ENCODE data around the gene MED12.

Gene MED12

GRCh38 chrX:71118032-71118984 lies at the start of gene MED12:
MED12 (plus strand) TSS chrX:71118596; CDS start chrX:71118755, 159 bp downstream.
- peak; percentile 67 for DNase-seq

- no peak for DNase-seq
These were observed 47.9 kb upstream of the MED12 start for GRCh38 chrX:71070531-71070930.

DNA sequence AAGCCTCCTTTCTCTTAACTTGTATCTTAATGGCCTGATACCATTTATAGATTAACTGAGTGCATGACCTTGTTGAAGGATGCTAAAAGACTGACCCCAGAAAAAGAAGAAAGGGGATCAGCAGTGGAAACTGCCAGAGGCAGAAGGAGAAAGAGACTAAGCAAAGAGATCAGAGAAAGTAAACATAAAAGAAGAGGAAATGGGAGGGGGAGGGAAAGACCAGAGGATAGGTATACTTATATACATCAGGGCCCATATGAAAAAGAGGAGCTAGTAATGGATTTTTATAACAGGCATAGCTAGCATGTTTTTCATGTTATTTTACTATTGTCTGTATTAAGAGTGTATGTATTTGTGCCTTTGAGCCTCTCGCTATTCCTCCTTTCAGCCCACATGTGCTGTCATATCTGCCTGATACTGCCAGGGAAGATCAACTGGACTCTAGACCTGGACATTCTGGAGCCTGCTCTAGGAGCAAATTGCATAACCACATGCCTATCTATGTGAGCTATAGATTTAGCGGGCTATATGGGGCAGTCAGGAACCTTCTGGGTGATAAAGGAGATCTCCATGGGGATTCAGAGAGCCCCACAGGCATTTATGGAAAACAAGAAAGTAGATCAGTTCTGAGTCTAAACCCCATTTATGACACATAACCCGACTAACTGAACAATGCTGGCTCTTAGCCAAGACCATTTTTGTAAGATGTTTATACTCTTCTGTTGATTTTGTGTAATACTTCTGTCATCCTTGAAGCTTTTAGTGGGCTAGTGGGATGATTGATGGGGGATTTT lies 36.9 kb upstream of the MED12 start:
- no peak for DNase-seq

DNA sequence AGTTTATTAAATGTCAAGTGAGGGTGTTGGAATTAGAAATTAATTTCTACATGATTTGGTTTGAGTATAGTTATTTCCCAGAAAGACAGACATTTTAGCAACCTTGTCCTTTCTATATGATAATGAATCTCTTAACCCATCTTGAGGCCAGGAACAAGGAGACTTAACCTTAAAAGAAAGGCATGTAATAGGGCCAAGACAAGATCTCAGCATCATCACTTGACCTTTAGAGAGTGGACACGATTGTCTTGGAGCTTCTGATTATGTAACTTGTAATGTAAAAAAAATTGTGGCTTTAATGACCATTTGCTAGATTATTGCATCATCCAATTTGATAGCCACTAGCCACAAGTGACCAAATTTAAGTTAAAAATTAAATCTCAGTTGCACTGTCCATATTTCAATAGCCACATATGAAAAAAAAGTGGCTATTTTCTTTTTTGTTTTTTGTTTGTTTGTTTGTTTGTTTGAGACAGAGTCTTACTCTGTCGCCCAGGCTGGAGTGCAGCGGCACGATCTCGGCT lies 36.2 kb upstream of the MED12 start:
- no peak for DNase-seq

DNA sequence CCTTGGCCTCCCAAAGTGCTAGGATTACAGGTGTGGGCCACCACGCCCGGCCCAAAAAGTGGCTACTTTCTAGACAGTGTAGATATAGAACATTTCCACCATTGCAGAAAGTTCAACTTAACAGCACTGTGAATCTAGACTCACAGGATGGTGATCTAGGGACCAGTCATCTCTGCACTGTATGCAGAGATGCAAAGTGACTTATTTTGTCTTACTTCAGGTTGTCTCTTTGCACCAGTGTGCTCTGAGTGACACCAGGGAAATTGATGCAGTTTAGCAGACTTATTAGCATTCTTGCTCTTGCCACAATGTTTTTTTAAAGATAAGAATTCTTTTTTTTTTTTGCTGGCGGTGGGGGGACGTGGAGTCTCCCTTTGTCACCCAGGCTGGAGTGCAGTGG lies 35.6 kb upstream of the MED12 start:
- DNase-seq = no peak

DNA sequence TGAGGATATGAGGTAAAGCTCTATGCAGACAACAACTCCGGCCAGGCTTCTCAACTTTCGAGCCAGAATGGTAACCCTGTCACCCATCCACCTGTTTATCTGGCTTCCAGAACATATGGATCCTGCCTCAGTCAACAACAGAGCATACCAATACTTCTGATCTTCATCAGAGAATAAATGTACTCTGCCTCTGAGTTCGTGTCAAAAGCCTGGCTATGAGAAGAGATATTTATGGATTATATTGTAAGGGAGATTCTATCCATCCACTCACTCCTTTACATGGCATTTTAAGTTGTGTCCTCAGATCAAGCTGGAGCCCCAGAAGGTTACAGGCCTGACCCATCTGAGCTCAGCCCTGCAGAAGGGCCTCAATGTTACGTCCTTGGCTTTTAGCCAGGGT lies 32.5 kb upstream of the MED12 start:
- no peak for DNase-seq

GRCh38 chrX:71091263-71091662 lies 27.1 kb upstream of the MED12 start:
- DNase-seq = no peak

- DNase-seq = no peak
These were observed 23.4 kb upstream of the MED12 start for GRCh38 chrX:71095033-71095432.

DNA sequence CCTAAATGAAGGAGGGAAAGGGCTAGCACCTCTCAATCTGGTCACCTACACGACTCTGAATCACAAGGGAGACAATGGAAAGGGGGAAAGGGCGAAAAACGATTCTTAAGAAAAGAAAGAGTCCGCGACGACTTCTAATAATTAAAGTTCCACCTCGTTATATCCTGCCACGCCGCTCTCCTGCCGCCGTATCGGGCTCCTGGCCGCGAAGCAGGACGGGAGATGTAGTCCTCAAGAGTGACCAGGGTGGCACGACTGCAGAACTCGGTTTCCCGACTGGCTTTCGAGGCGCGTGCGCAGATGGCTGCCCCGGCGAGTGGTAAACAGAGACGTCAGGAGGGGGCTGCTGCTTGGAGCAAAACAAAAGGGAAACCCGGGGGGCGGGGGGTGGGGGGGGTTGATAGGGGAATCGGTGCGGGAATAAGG lies 22.8 kb upstream of the MED12 start, which contains the start of gene FOXO4:
Gene FOXO4 (plus strand): TSS at position 297 of the 426 bp plus-strand sequence. CDS start 678 bp downstream, outside the sequence.
- peak; percentile 60 for DNase-seq

DNA sequence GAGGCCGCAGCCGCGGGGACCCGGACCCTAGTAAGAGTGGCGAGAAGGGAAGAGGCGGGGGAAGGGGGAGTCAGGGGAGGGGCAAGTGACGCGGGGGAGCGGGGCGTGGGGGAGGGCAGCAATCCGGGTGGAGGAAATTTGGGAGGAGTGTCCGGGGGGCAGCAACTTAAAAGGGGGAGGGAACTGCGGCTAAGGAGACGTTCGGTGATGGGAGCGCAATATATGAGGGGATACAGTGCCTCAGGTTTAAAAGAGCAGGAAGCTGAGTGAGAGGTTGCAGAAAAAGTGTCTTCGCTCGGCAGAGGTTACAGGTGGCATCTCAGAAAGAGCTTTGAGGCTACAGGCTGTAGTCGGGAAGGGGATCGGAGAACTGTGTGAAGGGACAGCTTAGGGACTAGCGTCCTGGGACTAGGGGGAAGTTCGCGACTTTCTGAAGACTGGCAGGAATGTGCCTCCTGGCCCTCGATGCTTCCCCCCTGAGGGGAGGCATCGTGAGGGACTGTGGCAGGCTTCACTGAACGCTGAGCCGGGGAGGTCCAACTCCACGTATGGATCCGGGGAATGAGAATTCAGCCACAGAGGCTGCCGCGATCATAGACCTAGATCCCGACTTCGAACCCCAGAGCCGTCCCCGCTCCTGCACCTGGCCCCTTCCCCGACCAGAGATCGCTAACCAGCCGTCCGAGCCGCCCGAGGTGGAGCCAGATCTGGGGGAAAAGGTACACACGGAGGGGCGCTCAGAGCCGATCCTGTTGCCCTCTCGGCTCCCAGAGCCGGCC lies 22.2 kb upstream of the MED12 start:
- DNase-seq = peak; percentile 21

DNA sequence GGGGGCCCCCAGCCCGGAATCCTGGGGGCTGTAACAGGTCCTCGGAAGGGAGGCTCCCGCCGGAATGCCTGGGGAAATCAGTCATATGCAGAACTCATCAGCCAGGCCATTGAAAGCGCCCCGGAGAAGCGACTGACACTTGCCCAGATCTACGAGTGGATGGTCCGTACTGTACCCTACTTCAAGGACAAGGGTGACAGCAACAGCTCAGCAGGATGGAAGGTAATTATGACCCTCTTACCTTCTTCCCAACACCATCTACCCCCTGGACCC lies 21.7 kb upstream of the MED12 start:
- no peak for DNase-seq

DNA sequence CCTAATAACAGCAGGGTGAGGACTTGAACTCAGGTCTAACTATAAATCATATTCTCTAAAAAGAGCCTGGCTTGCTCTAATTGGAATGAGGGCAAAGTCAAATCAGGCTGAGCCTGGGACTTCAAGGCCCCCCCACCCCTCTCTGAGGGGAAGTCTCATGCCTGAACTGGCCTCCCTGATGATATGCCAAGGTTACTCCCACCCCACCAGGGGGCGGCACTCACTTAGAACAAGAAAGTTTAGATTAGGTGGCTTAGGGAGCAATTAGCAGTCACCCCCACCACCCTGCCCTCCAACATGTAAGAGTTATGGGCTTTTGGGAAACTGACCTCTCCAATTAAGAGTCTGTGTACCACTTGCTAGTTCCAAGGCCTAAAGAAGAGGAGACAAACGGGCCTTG lies 20.1 kb upstream of the MED12 start:
- no peak for DNase-seq

GRCh38 chrX:71098951-71099506 lies 19.4 kb upstream of the MED12 start:
- DNase-seq = no peak

GRCh38 chrX:71099736-71100135 lies 18.7 kb upstream of the MED12 start:
- no peak for DNase-seq

DNA sequence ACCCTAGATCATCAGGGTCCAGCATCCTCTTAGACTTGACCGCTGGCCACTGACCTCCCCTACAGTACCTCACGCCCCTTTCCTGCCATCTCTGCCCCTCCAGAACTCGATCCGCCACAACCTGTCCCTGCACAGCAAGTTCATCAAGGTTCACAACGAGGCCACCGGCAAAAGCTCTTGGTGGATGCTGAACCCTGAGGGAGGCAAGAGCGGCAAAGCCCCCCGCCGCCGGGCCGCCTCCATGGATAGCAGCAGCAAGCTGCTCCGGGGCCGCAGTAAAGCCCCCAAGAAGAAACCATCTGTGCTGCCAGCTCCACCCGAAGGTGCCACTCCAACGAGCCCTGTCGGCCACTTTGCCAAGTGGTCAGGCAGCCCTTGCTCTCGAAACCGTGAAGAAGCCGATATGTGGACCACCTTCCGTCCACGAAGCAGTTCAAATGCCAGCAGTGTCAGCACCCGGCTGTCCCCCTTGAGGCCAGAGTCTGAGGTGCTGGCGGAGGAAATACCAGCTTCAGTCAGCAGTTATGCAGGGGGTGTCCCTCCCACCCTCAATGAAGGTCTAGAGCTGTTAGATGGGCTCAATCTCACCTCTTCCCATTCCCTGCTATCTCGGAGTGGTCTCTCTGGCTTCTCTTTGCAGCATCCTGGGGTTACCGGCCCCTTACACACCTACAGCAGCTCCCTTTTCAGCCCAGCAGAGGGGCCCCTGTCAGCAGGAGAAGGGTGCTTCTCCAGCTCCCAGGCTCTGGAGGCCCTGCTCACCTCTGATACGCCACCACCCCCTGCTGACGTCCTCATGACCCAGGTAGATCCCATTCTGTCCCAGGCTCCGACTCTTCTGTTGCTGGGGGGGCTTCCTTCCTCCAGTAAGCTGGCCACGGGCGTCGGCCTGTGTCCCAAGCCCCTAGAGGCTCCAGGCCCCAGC lies 17.6 kb upstream of the MED12 start:
- DNase-seq = no peak

GRCh38 chrX:71102292-71102691 lies 16.1 kb upstream of the MED12 start:
- no peak for DNase-seq

DNA sequence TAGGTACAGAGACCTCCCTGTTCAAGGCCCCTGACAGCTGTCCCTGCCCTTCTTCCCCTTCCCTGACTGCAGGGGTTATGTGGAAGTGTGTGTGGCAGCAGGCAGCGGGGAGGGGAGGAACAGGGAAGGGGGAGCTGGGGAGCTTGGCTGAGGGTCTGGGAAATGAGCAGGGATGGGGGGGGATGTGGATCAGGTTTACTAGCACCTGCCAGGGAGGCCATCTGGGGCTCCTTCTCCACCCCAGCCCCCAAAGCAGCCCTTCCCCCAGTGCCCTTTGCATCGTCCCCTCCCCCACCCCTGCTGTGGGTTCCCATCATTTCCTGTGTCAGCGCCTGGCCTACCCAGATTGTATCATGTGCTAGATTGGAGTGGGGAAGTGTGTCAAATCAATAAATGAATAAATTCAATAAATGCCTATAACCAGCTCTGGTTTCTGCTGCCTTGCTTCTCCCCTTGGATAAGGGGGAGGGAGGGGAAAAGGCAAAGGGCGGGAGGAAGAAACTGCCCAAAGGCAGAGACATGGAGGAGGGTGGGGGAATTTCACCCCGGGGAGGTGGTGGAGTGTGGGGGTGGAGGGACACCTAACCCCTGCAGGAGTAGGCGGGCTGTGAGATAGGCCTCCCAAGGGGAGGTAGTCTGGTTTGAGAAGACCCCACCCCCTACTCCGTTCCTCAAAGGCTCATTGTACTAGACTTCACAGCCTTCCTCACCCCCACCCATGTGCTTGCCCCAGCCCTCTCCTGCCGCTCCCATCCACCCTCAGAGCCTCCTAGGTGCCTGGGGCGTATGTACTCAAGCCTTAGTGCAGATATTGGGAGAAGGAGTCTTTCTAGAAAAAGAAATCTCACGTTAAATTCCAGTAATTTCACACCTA lies 15.0 kb upstream of the MED12 start:
- DNase-seq = no peak

DNA sequence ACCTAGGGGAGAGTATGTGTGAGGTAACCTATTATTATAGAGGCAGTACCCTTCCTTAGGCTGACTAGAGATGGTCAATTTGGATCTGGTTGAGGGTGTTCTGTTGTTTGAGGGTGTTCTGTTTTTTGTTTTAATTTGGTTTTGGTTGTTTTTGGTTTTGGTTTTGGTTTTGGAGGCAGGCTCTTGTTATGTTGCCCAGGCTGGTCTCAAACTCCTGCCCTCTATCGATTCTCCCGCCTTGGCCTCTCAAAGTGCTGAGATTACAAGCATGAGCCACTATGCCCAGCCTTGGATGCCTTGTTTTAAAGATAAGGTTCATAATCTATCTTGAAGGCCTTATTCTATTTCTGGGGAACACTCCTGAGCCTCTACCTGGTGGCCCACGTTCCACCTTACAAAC lies 12.8 kb upstream of the MED12 start:
- no peak for DNase-seq

GRCh38 chrX:71106427-71106826 lies 12.0 kb upstream of the MED12 start, which contains the start of gene CXorf65:
CXorf65 (minus strand) TSS chrX:71106740; CDS start chrX:71106556, 184 bp downstream.
- DNase-seq = no peak

GRCh38 chrX:71107245-71107644 lies 11.2 kb upstream of the MED12 start:
- no peak for DNase-seq

Data from NCI-H1105 (cell line).